Omental fat pad (tissue), 4 donors: ENCODE measurements around the gene EN2. TPM values are rescaled to one million over a fixed set of nuclear protein-coding genes. Genes with fewer than 3 reads are reported as not detected.

Source experiments
- ATAC-seq: fragments of 150-250 bp; one replicate; pipeline ENCODE4 v1.9.1; 2016; ENCODE audit warnings: mild to moderate bottlenecking, moderate library complexity; ENCODE audit not compliant: low FRiP score
- DNase-seq: peaks from one replicate; pipeline ENCODE4 v3.0.0-alpha.2; 2019; ENCODE audit warnings: low spot score
- CTCF ChIP-seq, 3 donors: fragments of 450-650 bp; IDR thresholded peaks; one replicate each; pipeline ENCODE4 v1.5.1; 2016 to 2017; ENCODE audit warnings: antibody characterized with exemption in 3 of 3, mild to moderate bottlenecking in 3 of 3, moderate library complexity in 2 of 3
- total RNA-seq, 4 donors: library from RNA; depleted of rRNA; stranded (reverse); fragments of >200 nt; gene quantifications; one replicate each; pipeline ENCODE4 v1.1.0, GENCODE V29; 2016

The EN2 gene
- total RNA-seq, 4 donors from 2014 or later: 0.09 to 0.12 TPM; not detected in 2

- ATAC-seq (no peak), DNase-seq (no peak)
- no peak for TF ChIP-seq CTCF (IDR thresholded peaks at IDR 0.05)
These were observed 10.8 kb downstream of the EN2 start for GRCh38 chr7:155468785-155469148.

GRCh38 chr7:155469311-155470185 is 11.6 kb downstream of the EN2 start:
- TF ChIP-seq CTCF (IDR thresholded peaks at IDR 0.05): no peak
- no peak for DNase-seq
- no peak for ATAC-seq

GRCh38 chr7:155470186-155470487 is 12.2 kb downstream of the EN2 start:
- DNase-seq: no peak
- ATAC-seq: no peak
- no peak for TF ChIP-seq CTCF (IDR thresholded peaks at IDR 0.05)

- no peak for TF ChIP-seq CTCF (IDR thresholded peaks at IDR 0.05)
- no peak for ATAC-seq
- no peak for DNase-seq
These were observed 13.0 kb downstream of the EN2 start for GRCh38 chr7:155470686-155471638.

GRCh38 chr7:155471718-155472117 is 13.8 kb downstream of the EN2 start:
- ATAC-seq: no peak
- no peak for DNase-seq
- no peak for TF ChIP-seq CTCF (IDR thresholded peaks at IDR 0.05)

- DNase-seq (no peak), ATAC-seq (no peak)
- no peak for TF ChIP-seq CTCF (IDR thresholded peaks at IDR 0.05)
These were observed 19.5 kb downstream of the EN2 start for GRCh38 chr7:155477476-155477875.
